ENCODE results near the gene TBRG1.

- TF ChIP-seq CTCF (IDR thresholded peaks at IDR 0.05; ENCODE audit: low read depth, low read length, missing input control) (no peak), NR2F2 (IDR thresholded peaks at IDR 0.05) (no peak), EGR1 (IDR thresholded peaks at IDR 0.05; ENCODE audit: low read depth in 2 of 2) (no peak), RAD21 (IDR thresholded peaks at IDR 0.05) (no peak), TAF1 (conservative IDR thresholded peaks at IDR 0.05) (no peak), MAX (IDR thresholded peaks at IDR 0.05) (no peak), YY1 (IDR thresholded peaks at IDR 0.05) (no peak), REST (IDR thresholded peaks at IDR 0.05) (no peak)
These were observed 51.9 kb downstream of the TBRG1 start for GRCh38 chr11:124674571-124674970.
